ENCODE measurements around the gene GIMAP8.

The GIMAP8 gene

GRCh38 chr7:150420242-150420641 is 30.2 kb upstream of the GIMAP8 start:
- H3K4me1 ChIP-seq (ENCODE audit: insufficient read depth, low read length) = peaks cover 4% of the 10 kb centered on the region; the same call in 1 of the 2 replicates
- no peaks in the 10 kb centered on the region for H3K36me3 ChIP-seq (ENCODE audit: insufficient read depth, low read length)
- H3K9ac ChIP-seq (ENCODE audit: low read depth, low read length) = no peak overlapping the region
- H3K9me3 ChIP-seq (ENCODE audit: control insufficient read depth, insufficient read depth, low read length) = no peaks in the 10 kb centered on the region

- Histone ChIP-seq H3K36me3 (ENCODE audit: insufficient read depth, low read length) (no peaks in the 10 kb centered on the region), H3K4me1 (ENCODE audit: insufficient read depth, low read length) (peaks cover 4% of the 10 kb centered on the region; the same call in 1 of the 2 replicates), H3K9ac (ENCODE audit: low read depth, low read length) (peak overlapping the region; percentile 12; the same call in 1 of the 2 replicates), H3K9me3 (ENCODE audit: control insufficient read depth, insufficient read depth, low read length) (no peaks in the 10 kb centered on the region)
These were observed 29.3 kb upstream of the GIMAP8 start for GRCh38 chr7:150420987-150421674.

GRCh38 chr7:150421831-150422230 is 28.6 kb upstream of the GIMAP8 start:
- peaks cover 6% of the 10 kb centered on the region; the same call in 1 of the 2 replicates for H3K4me1 ChIP-seq (ENCODE audit: insufficient read depth, low read length)
- H3K9ac ChIP-seq (ENCODE audit: low read depth, low read length) = no peak overlapping the region
- no peaks in the 10 kb centered on the region for H3K9me3 ChIP-seq (ENCODE audit: control insufficient read depth, insufficient read depth, low read length)
- no peaks in the 10 kb centered on the region for H3K36me3 ChIP-seq (ENCODE audit: insufficient read depth, low read length)

- no peak overlapping the region for H3K9ac ChIP-seq (ENCODE audit: low read depth, low read length)
- no peaks in the 10 kb centered on the region for H3K9me3 ChIP-seq (ENCODE audit: control insufficient read depth, insufficient read depth, low read length)
- peaks cover 23% of the 10 kb centered on the region for H3K4me1 ChIP-seq (ENCODE audit: insufficient read depth, low read length)
- no peaks in the 10 kb centered on the region for H3K36me3 ChIP-seq (ENCODE audit: insufficient read depth, low read length)
These were observed 24.8 kb upstream of the GIMAP8 start for GRCh38 chr7:150425670-150426069.

GRCh38 chr7:150428671-150429451 is 21.6 kb upstream of the GIMAP8 start:
- no peak overlapping the region for H3K9ac ChIP-seq (ENCODE audit: low read depth, low read length)
- H3K36me3 ChIP-seq (ENCODE audit: insufficient read depth, low read length) = no peaks in the 10 kb centered on the region
- H3K9me3 ChIP-seq (ENCODE audit: control insufficient read depth, insufficient read depth, low read length) = peaks cover 1% of the 10 kb centered on the region; the same call in 1 of the 2 replicates
- peaks cover 23% of the 10 kb centered on the region for H3K4me1 ChIP-seq (ENCODE audit: insufficient read depth, low read length)

GRCh38 chr7:150429699-150430098 is 20.7 kb upstream of the GIMAP8 start:
- Histone ChIP-seq H3K36me3 (ENCODE audit: insufficient read depth, low read length) (no peaks in the 10 kb centered on the region), H3K4me1 (ENCODE audit: insufficient read depth, low read length) (peaks cover 23% of the 10 kb centered on the region), H3K9ac (ENCODE audit: low read depth, low read length) (no peak overlapping the region), H3K9me3 (ENCODE audit: control insufficient read depth, insufficient read depth, low read length) (peaks cover 3% of the 10 kb centered on the region; the same call in 1 of the 2 replicates)

- peaks cover 23% of the 10 kb centered on the region for H3K4me1 ChIP-seq (ENCODE audit: insufficient read depth, low read length)
- no peak overlapping the region for H3K9ac ChIP-seq (ENCODE audit: low read depth, low read length)
These were observed 19.9 kb upstream of the GIMAP8 start for GRCh38 chr7:150430465-150431085.

GRCh38 chr7:150431839-150432658 is 18.4 kb upstream of the GIMAP8 start:
- Histone ChIP-seq H3K4me1 (ENCODE audit: insufficient read depth, low read length) (peaks cover 21% of the 10 kb centered on the region), H3K36me3 (ENCODE audit: insufficient read depth, low read length) (no peaks in the 10 kb centered on the region), H3K9me3 (ENCODE audit: control insufficient read depth, insufficient read depth, low read length) (peaks cover 3% of the 10 kb centered on the region; the same call in 1 of the 2 replicates), H3K9ac (ENCODE audit: low read depth, low read length) (no peak overlapping the region)

More at GRCh38 chr7:150430465-150431085, 19.9 kb upstream of the GIMAP8 start:
- Histone ChIP-seq H3K9me3 (ENCODE audit: control insufficient read depth, insufficient read depth, low read length) (peaks cover 3% of the 10 kb centered on the region; the same call in 1 of the 2 replicates), H3K36me3 (ENCODE audit: insufficient read depth, low read length) (no peaks in the 10 kb centered on the region)

- Histone ChIP-seq H3K36me3 (ENCODE audit: insufficient read depth, low read length) (no peaks in the 10 kb centered on the region), H3K4me1 (ENCODE audit: insufficient read depth, low read length) (peaks cover 10% of the 10 kb centered on the region; the same call in 1 of the 2 replicates), H3K9ac (ENCODE audit: low read depth, low read length) (no peak overlapping the region), H3K9me3 (ENCODE audit: control insufficient read depth, insufficient read depth, low read length) (peaks cover 3% of the 10 kb centered on the region; the same call in 1 of the 2 replicates)
These were observed 17.2 kb upstream of the GIMAP8 start for GRCh38 chr7:150432915-150433892.

- Histone ChIP-seq H3K36me3 (ENCODE audit: insufficient read depth, low read length) (no peaks in the 10 kb centered on the region), H3K9me3 (ENCODE audit: control insufficient read depth, insufficient read depth, low read length) (peaks cover 3% of the 10 kb centered on the region; the same call in 1 of the 2 replicates), H3K9ac (ENCODE audit: low read depth, low read length) (no peak overlapping the region), H3K4me1 (ENCODE audit: insufficient read depth, low read length) (0 out of 2 replicates have a peak, but pooled peaks cover 2% of the 10 kb centered on the region)
These were observed 16.2 kb upstream of the GIMAP8 start for GRCh38 chr7:150434240-150434639.

GRCh38 chr7:150435047-150435389 is 15.4 kb upstream of the GIMAP8 start:
- peaks cover 3% of the 10 kb centered on the region; the same call in 1 of the 2 replicates for H3K9me3 ChIP-seq (ENCODE audit: control insufficient read depth, insufficient read depth, low read length)
- H3K36me3 ChIP-seq (ENCODE audit: insufficient read depth, low read length) = no peaks in the 10 kb centered on the region
- no peak overlapping the region for H3K9ac ChIP-seq (ENCODE audit: low read depth, low read length)
- H3K4me1 ChIP-seq (ENCODE audit: insufficient read depth, low read length) = no peaks in the 10 kb centered on the region

- Histone ChIP-seq H3K9me3 (ENCODE audit: control insufficient read depth, insufficient read depth, low read length) (peaks cover 3% of the 10 kb centered on the region; the same call in 1 of the 2 replicates), H3K9ac (ENCODE audit: low read depth, low read length) (no peak overlapping the region), H3K4me1 (ENCODE audit: insufficient read depth, low read length) (no peaks in the 10 kb centered on the region), H3K36me3 (ENCODE audit: insufficient read depth, low read length) (no peaks in the 10 kb centered on the region)
These were observed 14.9 kb upstream of the GIMAP8 start for GRCh38 chr7:150435390-150436073.
